Naive thymus-derived CD4-positive, alpha-beta T cell (primary cell): ENCODE measurements around the gene CAPS. TPM values are rescaled to one million over a fixed set of nuclear protein-coding genes. Genes with fewer than 3 reads are reported as not detected.
A peak's percentile ranks its signal among the peaks of the same experiment; 100 is the strongest.

Source experiments
- ATAC-seq: fragments of 150-1000 bp; cut with Tn5 transposase; 2 replicates; pipeline ENCODE4 v1.10.0; 2021; ENCODE audit warnings: mild to moderate bottlenecking, moderate library complexity
- CTCF ChIA-PET: fragments of 350-600 bp; sonication (Branson Sonifier 250); formaldehyde crosslinking; loops from one replicate; lab custom pipeline; 2021; ENCODE audit warnings: antibody characterized with exemption; lab: Charles Lee
- POLR2A ChIA-PET: fragments of 350-600 bp; sonication (Branson Sonifier 250); formaldehyde crosslinking; loops from one replicate; lab custom pipeline; 2021; ENCODE audit warnings: antibody characterized with exemption, inconsistent platforms; lab: Charles Lee
- DNase-seq, 9 donors: peaks; one replicate each; pipeline versions ENCODE4 v3.0.0 to v3.0.0-alpha.2; 2020 to 2022; ENCODE audit warnings: mixed read lengths in 1 of 9
- H3K27ac ChIP-seq: one replicate; pipeline ENCODE4 v1.7.0; 2013; ENCODE audit warnings: mild to moderate bottlenecking, low read depth, low read length, moderate library complexity
- H3K27me3 ChIP-seq, 2 donors: one replicate each; pipeline ENCODE4 v1.7.0; 2013; ENCODE audit warnings: low read length in 2 of 2, mild to moderate bottlenecking in 2 of 2, moderate library complexity in 2 of 2; ENCODE audit not compliant: control insufficient read depth in 2 of 2, insufficient read depth in 2 of 2
- H3K36me3 ChIP-seq, 3 experiments: 1 replicate in 2 of 3; 2 replicates in 1 of 3; pipeline ENCODE4 v1.7.0; 2013; ENCODE audit warnings: low read length in 3 of 3, mild to moderate bottlenecking in 3 of 3, moderate library complexity in 1 of 3; ENCODE audit not compliant: insufficient read depth in 3 of 3, control insufficient read depth in 2 of 3
- H3K4me1 ChIP-seq, 2 donors: one replicate each; pipeline ENCODE4 v1.7.0; 2013; ENCODE audit warnings: low read length in 2 of 2, mild to moderate bottlenecking in 2 of 2, moderate library complexity in 1 of 2; ENCODE audit not compliant: control insufficient read depth in 2 of 2, insufficient read depth in 2 of 2
- H3K4me3 ChIP-seq: 2 replicates; pipeline ENCODE4 v1.7.0; 2013; ENCODE audit warnings: mild to moderate bottlenecking, low read length
- H3K9me3 ChIP-seq, 3 experiments: 1 replicate in 2 of 3; 2 replicates in 1 of 3; pipeline ENCODE4 v1.7.0; 2013; ENCODE audit warnings: low read length in 3 of 3; ENCODE audit not compliant: control insufficient read depth in 2 of 3
- H3K27ac Mint-ChIP-seq, 9 donors: one replicate each; pipeline ENCODE4 v1.8.0; 2020 to 2022; ENCODE audit warnings: mixed read lengths in 9 of 9, mild to moderate bottlenecking in 8 of 9, moderate library complexity in 5 of 9, inconsistent platforms in 2 of 9
- H3K27me3 Mint-ChIP-seq, 5 donors: one replicate each; pipeline ENCODE4 v1.8.0; 2021 to 2022; ENCODE audit warnings: mixed read lengths in 5 of 5, mild to moderate bottlenecking in 1 of 5
- H3K36me3 Mint-ChIP-seq, 5 donors: one replicate each; pipeline ENCODE4 v1.8.0; 2020 to 2022; ENCODE audit warnings: mixed read lengths in 5 of 5, mild to moderate bottlenecking in 3 of 5, inconsistent platforms in 1 of 5
- H3K4me1 Mint-ChIP-seq, 7 donors: one replicate each; pipeline ENCODE4 v1.8.0; 2020 to 2022; ENCODE audit warnings: mixed read lengths in 7 of 7, mild to moderate bottlenecking in 3 of 7, inconsistent platforms in 1 of 7
- H3K4me3 Mint-ChIP-seq, 10 donors: one replicate each; pipeline ENCODE4 v1.8.0; 2020 to 2022; ENCODE audit warnings: mild to moderate bottlenecking in 10 of 10, mixed read lengths in 10 of 10, moderate library complexity in 6 of 10, inconsistent platforms in 2 of 10
- H3K9me3 Mint-ChIP-seq, 11 donors: one replicate each; pipeline ENCODE4 v1.8.0; 2020 to 2022; ENCODE audit warnings: mixed read lengths in 11 of 11, mild to moderate bottlenecking in 4 of 11, inconsistent platforms in 1 of 11, moderate library complexity in 1 of 11
- intact Hi-C, 2 donors: fragments of 100-400 bp; cut with micrococcal nuclease; formaldehyde crosslinking; loops; one replicate each; pipeline ENCODE4 v1.15.1; 2023
- polyA plus RNA-seq, 2 donors: library from polyadenylated mRNA; unstranded; fragments of 300-500 nt; fragmentation: Illumina TruSeq; gene quantifications; one replicate each; pipeline ENCODE4 v1.2.3, GENCODE V29; 2021
- total RNA-seq, 6 experiments: library from RNA in 5 of 6; stranded (reverse) in 5 of 6; gene quantifications; 1 replicate in 5 of 6; 2 replicates in 1 of 6; pipeline ENCODE4 v1.2.3 and lab custom pipeline; 2021 to 2026

CAPS gene
- total and polyA plus RNA-seq, 7 experiments from 2014 or later: 1.6 to 80.6 (median 45.2) TPM

DNA sequence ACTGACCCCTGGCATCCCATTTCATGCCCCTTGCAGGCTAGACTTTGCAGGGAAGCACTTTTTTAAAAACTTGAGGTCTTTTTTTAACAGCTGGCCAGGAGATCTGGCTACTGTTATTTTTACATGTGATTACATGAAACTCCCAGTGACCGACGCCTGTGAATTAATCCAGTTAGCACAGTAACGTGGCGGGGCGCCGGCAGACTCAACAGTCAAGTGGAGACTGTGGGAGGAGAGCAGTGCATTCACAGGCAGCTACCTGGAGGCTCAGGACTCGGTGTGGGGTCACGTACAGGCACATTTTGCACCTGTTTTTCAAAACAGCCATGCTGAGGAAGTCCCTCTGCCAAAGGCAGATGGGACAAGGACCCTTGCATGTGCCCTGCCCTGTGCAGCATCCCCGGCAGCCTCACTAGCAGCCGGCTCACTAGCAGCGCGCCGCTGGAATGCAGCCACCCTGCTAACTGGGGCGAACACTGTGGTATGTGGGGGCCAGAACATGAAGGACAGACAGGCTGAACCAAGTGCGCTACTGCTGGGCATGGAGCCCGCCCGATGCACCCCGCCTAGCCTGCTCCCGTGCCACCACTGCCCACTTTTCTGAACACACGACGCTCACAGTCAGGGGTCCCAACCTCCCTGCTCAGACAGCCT, 18.7 kb downstream of the CAPS start:
- POLR2A ChIA-PET: no interaction called here
- no peak overlapping the region for H3K4me3 ChIP-seq
- intact Hi-C loops: no loop called here
- Mint-ChIP-seq H3K4me3 (no peak overlapping the region), H3K27ac (peak overlapping the region in 2 of 9 donors; percentile 34 to 59), H3K36me3 (peaks cover 3 to 44% (median 15%) of the 10 kb centered on the region in 5 donors), H3K9me3 (no peaks in the 10 kb centered on the region), H3K27me3 (no peaks in the 10 kb centered on the region), H3K4me1 (peaks cover 0 to 8% (median 4%) of the 10 kb centered on the region in 7 donors)
- H3K27me3 ChIP-seq: no peaks in the 10 kb centered on the region
- H3K9me3 ChIP-seq: no peaks in the 10 kb centered on the region
- DNase-seq (no peak), ATAC-seq (no peak)
- no peak overlapping the region for H3K27ac ChIP-seq
- H3K36me3 ChIP-seq: peaks cover 7 to 95% (median 13%) of the 10 kb centered on the region in 3 experiments
- CTCF ChIA-PET: interaction anchor here (0.7 kb wide), 1 partner anchor 54 kb away, joined by 3 read pairs; no protein-coding TSS in a partner anchor
- no peaks in the 10 kb centered on the region for H3K4me1 ChIP-seq

GRCh38 chr19:5933391-5934068, 19.5 kb downstream of the CAPS start:
- H3K27me3 Mint-ChIP-seq: no peaks in the 10 kb centered on the region
- no peaks in the 10 kb centered on the region for H3K9me3 Mint-ChIP-seq
- Histone ChIP-seq H3K9me3 (no peaks in the 10 kb centered on the region), H3K36me3 (peaks cover 3 to 94% (median 13%) of the 10 kb centered on the region in 3 experiments), H3K27me3 (no peaks in the 10 kb centered on the region), H3K27ac (no peak overlapping the region), H3K4me3 (no peak overlapping the region), H3K4me1 (no peaks in the 10 kb centered on the region)
- ATAC-seq (no peak), DNase-seq (no peak)
- CTCF ChIA-PET: no interaction called here
- POLR2A ChIA-PET: no interaction called here
- intact Hi-C loops: no loop called here
- H3K4me1 Mint-ChIP-seq: peaks cover 0 to 8% (median 4%) of the 10 kb centered on the region in 7 donors
- peaks cover 0 to 39% (median 9%) of the 10 kb centered on the region in 5 donors for H3K36me3 Mint-ChIP-seq
- H3K4me3 Mint-ChIP-seq: no peak overlapping the region
- H3K27ac Mint-ChIP-seq: peak overlapping the region in 3 of 9 donors; percentile 34 to 59 (median 46)

DNA sequence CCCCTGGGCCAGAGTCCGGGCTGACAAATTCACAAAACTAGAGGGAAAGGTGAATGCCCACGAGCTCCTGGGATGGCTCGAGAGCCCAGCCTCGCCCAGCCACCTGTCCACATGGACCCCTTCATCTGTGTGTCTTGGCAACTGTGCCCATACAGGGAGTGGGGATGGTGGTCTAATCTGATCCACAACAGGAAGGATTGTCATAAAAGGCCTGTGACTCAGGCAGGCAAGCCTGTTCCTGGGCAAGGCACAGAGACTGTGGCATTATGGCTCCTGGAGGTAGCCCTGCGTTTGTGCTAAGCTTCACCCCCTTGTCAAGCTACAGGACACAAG, 20.0 kb downstream of the CAPS start:
- DNase-seq (no peak), ATAC-seq (no peak)
- intact Hi-C loops: no loop called here
- H3K9me3 Mint-ChIP-seq: no peaks in the 10 kb centered on the region
- no peak overlapping the region for H3K4me3 Mint-ChIP-seq
- CTCF ChIA-PET: no interaction called here
- H3K9me3 ChIP-seq: no peaks in the 10 kb centered on the region
- H3K36me3 Mint-ChIP-seq: peaks cover 0 to 34% (median 7%) of the 10 kb centered on the region in 5 donors
- H3K27ac Mint-ChIP-seq: peak overlapping the region in 1 of 9 donors; percentile 14
- no peaks in the 10 kb centered on the region for H3K4me1 ChIP-seq
- H3K4me3 ChIP-seq: no peak overlapping the region
- peaks cover 0 to 8% (median 4%) of the 10 kb centered on the region in 7 donors for H3K4me1 Mint-ChIP-seq
- no peaks in the 10 kb centered on the region for H3K27me3 ChIP-seq
- POLR2A ChIA-PET: interaction anchor here (3.8 kb wide), 1 partner anchor 15 kb away, joined by 13 read pairs; no protein-coding TSS in a partner anchor
- H3K27ac ChIP-seq: no peak overlapping the region
- H3K27me3 Mint-ChIP-seq: no peaks in the 10 kb centered on the region
- peaks cover 0 to 93% (median 13%) of the 10 kb centered on the region in 3 experiments for H3K36me3 ChIP-seq

- no peak overlapping the region for H3K27ac ChIP-seq
- peaks cover 0 to 31% (median 7%) of the 10 kb centered on the region in 5 donors for H3K36me3 Mint-ChIP-seq
These were observed 20.9 kb downstream of the CAPS start for GRCh38 chr19:5934774-5935472.

DNA sequence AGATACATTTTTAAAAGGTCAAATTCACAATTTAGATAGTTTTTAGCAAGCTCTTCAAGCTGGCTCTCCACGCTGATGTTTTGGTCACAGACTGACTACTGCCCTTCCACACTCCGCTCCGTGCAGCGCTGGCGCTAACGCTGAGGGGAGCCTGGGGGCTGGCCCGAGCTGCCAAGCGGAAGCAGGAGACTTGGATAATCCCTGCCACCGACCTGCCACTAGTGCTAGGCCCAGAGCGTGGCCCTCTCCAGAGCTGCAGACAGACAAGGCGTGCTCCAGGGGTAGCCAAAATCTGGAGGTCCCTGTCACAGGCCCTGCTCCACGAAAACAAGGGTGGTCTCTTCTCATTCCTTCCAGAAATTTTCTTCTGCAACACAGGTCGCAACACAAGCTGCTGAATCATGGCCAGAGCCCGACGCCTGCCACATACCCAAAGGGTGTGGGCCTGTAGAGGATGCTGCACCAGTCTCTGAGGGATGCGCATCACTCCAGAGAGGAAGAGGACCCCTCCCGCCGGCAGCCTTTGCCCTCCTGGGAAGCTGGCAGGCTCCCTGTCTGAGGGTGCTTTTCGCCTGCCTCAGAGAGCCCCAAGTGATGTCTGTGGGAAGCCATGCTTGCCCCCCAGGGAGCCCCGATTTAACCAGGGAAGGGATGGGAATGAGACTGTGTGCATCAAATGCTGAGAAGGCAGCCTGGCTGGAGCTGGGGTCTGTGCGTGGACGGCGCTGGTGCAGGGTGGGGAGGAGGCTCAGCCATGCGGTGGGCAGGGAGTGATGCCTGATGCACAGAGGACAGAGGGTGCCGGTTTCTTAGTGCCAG, 21.6 kb downstream of the CAPS start:
- CTCF ChIA-PET: interaction anchor here (0.6 to 1.1 kb wide), 3 partner anchors 87 to 157 kb away, joined by 3 to 5 read pairs (median 3); no protein-coding TSS in a partner anchor
- no peak overlapping the region for H3K27ac ChIP-seq
- no peak overlapping the region for H3K27ac Mint-ChIP-seq
- H3K27me3 ChIP-seq: no peaks in the 10 kb centered on the region
- no peak for ATAC-seq
- peaks cover 0 to 13% (median 4%) of the 10 kb centered on the region in 7 donors for H3K4me1 Mint-ChIP-seq
- H3K4me3 Mint-ChIP-seq: no peak overlapping the region
- H3K4me3 ChIP-seq: no peak overlapping the region
- H3K27me3 Mint-ChIP-seq: no peaks in the 10 kb centered on the region
- no peak for DNase-seq
- no peaks in the 10 kb centered on the region for H3K9me3 ChIP-seq
- POLR2A ChIA-PET: interaction anchor here (3.8 kb wide), 1 partner anchor 14 kb away, joined by 13 read pairs; no protein-coding TSS in a partner anchor
- peaks cover 0 to 29% (median 7%) of the 10 kb centered on the region in 5 donors for H3K36me3 Mint-ChIP-seq
- no peaks in the 10 kb centered on the region for H3K9me3 Mint-ChIP-seq
- peaks cover 0 to 93% (median 16%) of the 10 kb centered on the region in 3 experiments for H3K36me3 ChIP-seq
- H3K4me1 ChIP-seq: no peaks in the 10 kb centered on the region
- intact Hi-C loops: no loop called here

More at GRCh38 chr19:5934774-5935472, 20.9 kb downstream of the CAPS start:
- DNase-seq (no peak), ATAC-seq (no peak)
- Histone ChIP-seq H3K4me1 (no peaks in the 10 kb centered on the region), H3K9me3 (no peaks in the 10 kb centered on the region), H3K27me3 (no peaks in the 10 kb centered on the region), H3K4me3 (no peak overlapping the region), H3K36me3 (peaks cover 0 to 93% (median 13%) of the 10 kb centered on the region in 3 experiments)
- intact Hi-C loops: no loop called here
- ChIA-PET POLR2A (interaction anchor here (3.8 kb wide), 1 partner anchor 14 kb away, joined by 13 read pairs; no protein-coding TSS in a partner anchor), CTCF (interaction anchor here (0.6 to 1.1 kb wide), 2 partner anchors 131 to 156 kb away, joined by 3 to 5 read pairs; no protein-coding TSS in a partner anchor)
- Mint-ChIP-seq H3K9me3 (no peaks in the 10 kb centered on the region), H3K4me1 (peaks cover 0 to 9% (median 4%) of the 10 kb centered on the region in 7 donors), H3K27me3 (no peaks in the 10 kb centered on the region), H3K27ac (peak overlapping the region in 1 of 9 donors; percentile 54), H3K4me3 (no peak overlapping the region)

DNA sequence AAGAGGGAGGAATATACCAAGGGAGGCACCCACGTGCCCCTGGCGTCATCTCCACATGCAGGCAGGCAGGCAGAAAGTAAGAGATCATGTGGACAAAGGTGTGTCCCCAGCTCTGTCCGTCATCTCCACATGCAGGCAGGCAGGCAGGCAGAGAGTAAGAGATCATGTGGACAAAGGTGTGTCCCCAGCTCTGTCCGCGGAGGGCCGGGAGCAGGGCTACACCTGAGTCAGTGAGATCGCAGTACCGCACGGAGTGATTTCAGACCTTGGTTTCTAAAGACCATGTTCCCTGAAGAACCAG, 22.2 kb downstream of the CAPS start:
- H3K9me3 Mint-ChIP-seq: no peaks in the 10 kb centered on the region
- peak overlapping the region in 1 of 9 donors; percentile 48 for H3K27ac Mint-ChIP-seq
- POLR2A ChIA-PET: interaction anchor here (3.8 kb wide), 1 partner anchor 13 kb away, joined by 13 read pairs; no protein-coding TSS in a partner anchor
- no peaks in the 10 kb centered on the region for H3K27me3 Mint-ChIP-seq
- ATAC-seq (no peak), DNase-seq (no peak)
- Histone ChIP-seq H3K27me3 (no peaks in the 10 kb centered on the region), H3K9me3 (no peaks in the 10 kb centered on the region), H3K4me1 (no peaks in the 10 kb centered on the region), H3K27ac (no peak overlapping the region), H3K36me3 (peaks cover 0 to 93% (median 16%) of the 10 kb centered on the region in 3 experiments), H3K4me3 (no peak overlapping the region)
- CTCF ChIA-PET: interaction anchor here (0.6 kb wide), 2 partner anchors 87 to 1474 kb away, joined by 3 read pairs; no protein-coding TSS in a partner anchor
- intact Hi-C loops: no loop called here
- H3K4me1 Mint-ChIP-seq: peaks cover 0 to 13% (median 4%) of the 10 kb centered on the region in 7 donors
- no peak overlapping the region for H3K4me3 Mint-ChIP-seq
- peaks cover 0 to 31% (median 4%) of the 10 kb centered on the region in 5 donors for H3K36me3 Mint-ChIP-seq
